HEK293 (cell line): ENCODE measurements around the gene STIM1.

Experiments used
- CTCF ChIA-PET: fragments of 350-600 bp; formaldehyde crosslinking; extraction: SDS; loops from one replicate; lab custom pipeline; 2021; ENCODE audit warnings: antibody characterized with exemption; lab: Yijun Ruan, JAX
- POLR2A ChIA-PET: fragments of 300-600 bp; formaldehyde crosslinking; extraction: SDS; loops from one replicate; lab custom pipeline; 2020; ENCODE audit warnings: antibody characterized with exemption, inconsistent platforms; lab: Yijun Ruan, JAX
- H3K27ac ChIP-seq: fragments of 200-500 bp; sonication (Bioruptor generic); 2 replicates; pipeline ENCODE4 v1.5.1; 2014; ENCODE audit warnings: low read depth, low read length, control low read depth, inconsistent platforms; ENCODE audit errors: extremely low read depth
- H3K36me3 ChIP-seq, 2 experiments: fragments of 200-500 bp in 1 of 2; sonication (Bioruptor generic) in 1 of 2; 1 replicate in 1 of 2; 2 replicates in 1 of 2; pipeline ENCODE4 v1.5.1; 2014 to 2017; ENCODE audit warnings: inconsistent platforms in 2 of 2, low read length in 2 of 2; ENCODE audit not compliant: control insufficient read depth in 2 of 2, insufficient read depth in 1 of 2
- H3K4me1 ChIP-seq: fragments of 200-500 bp; sonication (Bioruptor generic); 2 replicates; pipeline ENCODE4 v1.5.1; 2014; ENCODE audit warnings: mild to moderate bottlenecking, low read length, inconsistent platforms; ENCODE audit not compliant: control insufficient read depth, insufficient read depth
- H3K4me3 ChIP-seq: 2 replicates; pipeline ENCODE4 v1.5.1; 2011; ENCODE audit warnings: low read depth, mild to moderate bottlenecking, control low read depth, low read length, moderate library complexity
- H3K9me3 ChIP-seq: fragments of 200-500 bp; sonication (Bioruptor generic); 2 replicates; pipeline ENCODE4 v1.5.1; 2014; ENCODE audit warnings: low read depth, low read length, inconsistent platforms; ENCODE audit not compliant: control insufficient read depth, insufficient read depth
- FEZF1 ChIP-seq: fragments of 450-650 bp; formaldehyde crosslinking; IDR thresholded peaks from 2 replicates; pipeline ENCODE4 v1.5.1; 2016; ENCODE audit warnings: missing biosample characterization, missing genetic modification characterization
- GLIS1 ChIP-seq: fragments of 450-650 bp; formaldehyde crosslinking; IDR thresholded peaks from 2 replicates; pipeline ENCODE4 v1.5.1; 2016; ENCODE audit warnings: missing biosample characterization, missing genetic modification characterization
- KLF1 ChIP-seq: fragments of 450-650 bp; formaldehyde crosslinking; IDR thresholded peaks from 2 replicates; pipeline ENCODE4 v1.5.1; 2016; ENCODE audit warnings: missing biosample characterization, missing genetic modification characterization
- OSR2 ChIP-seq: fragments of 450-650 bp; formaldehyde crosslinking; IDR thresholded peaks from 2 replicates; pipeline ENCODE4 v1.5.1; 2016; ENCODE audit warnings: missing biosample characterization, missing genetic modification characterization
- SP7 ChIP-seq: fragments of 450-650 bp; formaldehyde crosslinking; IDR thresholded peaks from 2 replicates; pipeline ENCODE4 v1.5.1; 2016; ENCODE audit warnings: missing biosample characterization, missing genetic modification characterization
- TRIM28 ChIP-seq: IDR thresholded peaks from 2 replicates; pipeline ENCODE4 v1.6.1; 2011; ENCODE audit warnings: low read length, control low read depth, borderline replicate concordance
- ZBTB1 ChIP-seq: fragments of 450-650 bp; formaldehyde crosslinking; IDR thresholded peaks from 2 replicates; pipeline ENCODE4 v1.5.1; 2016; ENCODE audit warnings: missing biosample characterization, missing genetic modification characterization
- ZBTB17 ChIP-seq: fragments of 450-650 bp; formaldehyde crosslinking; IDR thresholded peaks from 2 replicates; pipeline ENCODE4 v1.5.1; 2016; ENCODE audit warnings: missing biosample characterization, missing genetic modification characterization
- ZBTB20 ChIP-seq: fragments of 450-650 bp; formaldehyde crosslinking; IDR thresholded peaks from 2 replicates; pipeline ENCODE4 v1.5.1; 2016; ENCODE audit warnings: missing biosample characterization, missing genetic modification characterization
- ZBTB48 ChIP-seq: fragments of 450-650 bp; formaldehyde crosslinking; IDR thresholded peaks from 2 replicates; pipeline ENCODE4 v1.5.1; 2016; ENCODE audit warnings: missing biosample characterization, missing genetic modification characterization
- ZIC2 ChIP-seq: fragments of 450-650 bp; formaldehyde crosslinking; IDR thresholded peaks from 2 replicates; pipeline ENCODE4 v1.5.1; 2016; ENCODE audit warnings: missing biosample characterization, missing genetic modification characterization
- ZNF121 ChIP-seq: fragments of 450-650 bp; formaldehyde crosslinking; IDR thresholded peaks from 2 replicates; pipeline ENCODE4 v1.5.1; 2016; ENCODE audit warnings: missing biosample characterization, missing genetic modification characterization
- ZNF214 ChIP-seq: fragments of 450-650 bp; formaldehyde crosslinking; IDR thresholded peaks from 2 replicates; pipeline ENCODE4 v1.5.1; 2017; ENCODE audit warnings: missing biosample characterization, mild to moderate bottlenecking, missing genetic modification characterization, borderline replicate concordance
- ZNF324 ChIP-seq: fragments of 450-650 bp; formaldehyde crosslinking; IDR thresholded peaks from 2 replicates; pipeline ENCODE4 v1.5.1; 2016; ENCODE audit warnings: missing biosample characterization, missing genetic modification characterization
- ZNF335 ChIP-seq: fragments of 450-650 bp; formaldehyde crosslinking; conservative IDR thresholded peaks from 2 replicates; pipeline ENCODE4 v1.5.1; 2016; ENCODE audit warnings: missing biosample characterization, missing genetic modification characterization
- ZNF341 ChIP-seq: fragments of 450-650 bp; formaldehyde crosslinking; IDR thresholded peaks from 2 replicates; pipeline ENCODE4; 2016; ENCODE audit warnings: low read depth, missing biosample characterization, missing genetic modification characterization
- ZNF600 ChIP-seq: fragments of 450-650 bp; formaldehyde crosslinking; IDR thresholded peaks from 2 replicates; pipeline ENCODE4 v1.5.1; 2016; ENCODE audit warnings: missing biosample characterization, missing genetic modification characterization
- ZNF629 ChIP-seq: fragments of 450-650 bp; formaldehyde crosslinking; IDR thresholded peaks from 2 replicates; pipeline ENCODE4 v1.5.1; 2017; ENCODE audit warnings: missing biosample characterization, missing genetic modification characterization
- TF ChIP-seq, protein P1 (sequence below): fragments of 450-650 bp; formaldehyde crosslinking; IDR thresholded peaks from 2 replicates; pipeline ENCODE4 v1.5.1; 2016; ENCODE audit warnings: missing biosample characterization, missing genetic modification characterization

The STIM1 gene

DNA sequence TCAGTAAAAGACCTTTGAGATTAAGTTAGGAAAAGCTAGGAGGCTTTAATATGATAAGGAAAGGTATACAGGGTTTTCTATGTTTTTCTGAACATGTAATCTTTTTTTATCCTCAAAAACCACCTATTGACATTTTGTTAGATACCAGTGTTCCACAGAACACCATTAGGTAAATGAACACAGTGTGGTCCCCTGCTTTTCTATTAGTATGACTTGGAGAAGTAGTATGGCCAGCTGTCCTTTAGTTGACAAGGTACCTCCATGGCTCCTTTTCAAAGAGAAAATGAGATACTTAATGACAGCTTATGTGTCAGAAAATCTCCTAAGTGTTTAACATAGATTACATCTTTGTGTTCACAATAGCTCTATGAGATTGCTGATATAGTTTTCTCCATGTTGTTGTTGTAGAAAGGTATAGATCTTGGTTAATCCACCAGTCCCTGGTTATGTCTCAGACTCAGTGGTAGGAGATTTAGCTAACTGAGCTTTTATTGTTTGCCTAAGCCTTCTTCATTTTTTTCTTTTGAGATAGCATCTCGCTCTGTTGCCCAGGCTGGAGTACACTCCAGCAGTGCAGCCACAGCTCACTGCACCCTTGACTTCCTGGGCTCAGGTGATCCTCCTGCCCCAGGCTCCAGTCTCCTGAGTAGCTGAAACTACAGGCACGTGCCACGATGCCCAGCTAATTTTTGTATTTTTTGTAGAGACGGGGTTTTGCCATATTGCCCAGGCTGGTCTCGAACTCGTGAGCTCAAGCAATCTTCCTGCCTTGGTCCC, 46.0 kb downstream of the STIM1 start:
- no peak overlapping the region for H3K4me3 ChIP-seq
- H3K27ac ChIP-seq, result no peak overlapping the region
- no peaks in the 10 kb centered on the region for H3K9me3 ChIP-seq
- POLR2A ChIA-PET, result interaction anchor here (0.6 to 1.3 kb wide), 2 partner anchors 29 to 46 kb away, joined by 3 to 4 read pairs; partner anchors contain the start of gene STIM1
- TF ChIP-seq ZNF341 (tag by site-specific recombination), result no peak
- TF ChIP-seq ZNF324 (tag by site-specific recombination), result no peak
- TF ChIP-seq, all 188 proteins: peak for 0
- CTCF ChIA-PET, result interaction anchor here (3.2 kb wide), 1 partner anchor 47 kb away, joined by 11 read pairs; the partner anchor contains the start of gene STIM1
- Histone ChIP-seq H3K36me3 (no peaks in the 10 kb centered on the region), H3K4me1 (no peaks in the 10 kb centered on the region)

DNA sequence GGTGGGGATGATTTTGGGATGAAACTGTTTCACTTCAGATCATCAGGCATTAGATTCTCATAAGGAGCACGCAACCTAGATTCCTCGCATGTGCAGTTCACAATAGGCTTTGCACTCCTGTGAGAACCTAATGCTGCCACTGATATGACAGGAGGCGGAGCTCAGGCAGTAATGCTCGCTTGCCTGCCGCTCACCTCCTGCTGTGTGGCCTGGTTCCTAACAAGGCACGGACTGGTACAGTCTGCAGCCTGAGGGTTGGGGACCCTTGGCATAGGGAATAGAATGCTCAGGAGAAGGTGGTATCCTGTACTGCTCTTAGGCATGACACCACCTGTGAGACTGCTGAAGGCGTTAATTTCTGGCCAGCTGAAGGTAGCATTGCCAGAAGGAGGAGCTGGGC, 47.0 kb downstream of the STIM1 start:
- no peaks in the 10 kb centered on the region for H3K9me3 ChIP-seq
- no peaks in the 10 kb centered on the region for H3K4me1 ChIP-seq
- H3K4me3 ChIP-seq, result no peak overlapping the region
- H3K36me3 ChIP-seq, result no peaks in the 10 kb centered on the region
- no peak overlapping the region for H3K27ac ChIP-seq
- TF ChIP-seq OSR2 (peak; percentile 26; the same call in 1 of the 2 replicates), ZIC2 (tag by site-specific recombination) (0 out of 2 replicates have a peak, but pooled peaks have one; percentile 20), ZNF214 (tag by site-specific recombination) (no peak), GLIS1 (tag by site-specific recombination) (0 out of 2 replicates have a peak, but pooled peaks have one; percentile 29), FEZF1 (tag by site-specific recombination) (peak; percentile 58; the same call in 1 of the 2 replicates), ZNF629 (tag by site-specific recombination) (no peak), TRIM28 (peak; percentile 82; the same call in 1 of the 2 replicates), ZBTB17 (peak; percentile 73), ZNF600 (tag by site-specific recombination) (peak; percentile 96), SP7 (peak; percentile 29; the same call in 1 of the 2 replicates)
- TF ChIP-seq, all 188 proteins: peak for 8
- ChIA-PET POLR2A (interaction anchor here (1.3 kb wide), 1 partner anchor 47 kb away, joined by 3 read pairs; the partner anchor contains the start of gene STIM1), CTCF (interaction anchor here (1.2 to 3.2 kb wide), 2 partner anchors 24 to 48 kb away, joined by 6 to 11 read pairs; partner anchors contain the start of gene STIM1)

DNA sequence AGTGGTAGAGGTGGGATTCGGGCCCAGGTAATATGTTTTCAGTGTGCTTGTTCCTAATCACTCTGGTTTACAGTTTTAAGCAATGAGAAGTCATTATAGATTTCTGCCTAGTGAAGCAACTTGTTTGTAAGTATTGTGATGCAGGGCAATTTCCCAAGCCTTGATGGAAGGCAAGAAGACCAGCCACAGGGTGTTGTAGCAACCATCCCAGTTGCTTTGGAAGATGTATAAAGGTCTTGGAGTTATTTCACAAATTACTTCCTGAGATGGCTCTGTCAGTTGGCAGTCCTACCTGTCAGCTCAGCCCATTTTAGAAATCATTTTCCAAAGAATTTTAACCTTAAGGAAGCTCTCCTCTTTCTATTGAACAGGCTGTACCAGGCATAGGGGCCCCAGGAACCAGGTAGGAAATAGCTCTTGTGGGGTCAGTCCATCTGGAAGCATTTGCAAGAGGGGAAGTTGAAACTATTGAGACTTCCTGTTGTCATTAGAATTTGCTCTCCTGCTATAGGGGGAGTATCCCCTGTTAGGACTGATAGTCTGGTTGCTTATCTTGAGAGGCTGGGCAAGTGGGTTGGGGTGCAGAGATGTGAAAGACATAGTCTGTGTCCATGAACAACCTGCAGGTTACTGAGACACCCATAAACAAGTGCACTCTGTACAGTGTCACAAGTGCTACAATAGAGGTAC, 47.9 kb downstream of the STIM1 start:
- CTCF ChIA-PET, result interaction anchor here (1.2 to 3.2 kb wide), 2 partner anchors 25 to 49 kb away, joined by 6 to 11 read pairs; partner anchors contain the start of gene STIM1
- H3K27ac ChIP-seq, result no peak overlapping the region

DNA sequence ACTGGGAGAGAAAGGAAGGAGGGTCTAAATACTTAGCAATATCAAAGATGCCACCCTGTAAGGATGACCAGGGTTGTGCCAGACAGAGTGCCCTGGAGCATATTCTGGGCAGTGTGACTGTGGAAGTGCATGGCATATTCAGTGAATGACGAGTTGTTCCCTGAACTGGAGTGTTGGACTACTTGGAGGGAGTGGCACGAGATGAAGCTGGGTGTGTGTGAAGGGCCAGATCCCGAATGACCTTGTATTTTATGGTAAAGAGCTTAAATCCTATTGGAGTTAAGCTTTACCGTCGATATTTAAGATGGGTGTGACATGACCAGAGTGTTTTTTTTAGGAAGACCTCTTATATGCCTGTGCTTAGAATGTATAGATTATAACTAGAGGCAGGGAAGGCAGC, 48.8 kb downstream of the STIM1 start:
- Histone ChIP-seq H3K36me3 (no peaks in the 10 kb centered on the region), H3K9me3 (no peaks in the 10 kb centered on the region), H3K4me3 (no peak overlapping the region), H3K27ac (no peak overlapping the region), H3K4me1 (no peaks in the 10 kb centered on the region)
- CTCF ChIA-PET, result interaction anchor here (3.2 kb wide), 1 partner anchor 49 kb away, joined by 11 read pairs; the partner anchor contains the start of gene STIM1
- POLR2A ChIA-PET, result no interaction called here
- TF ChIP-seq ZBTB48 (tag by site-specific recombination) (no peak), ZNF121 (no peak), KLF1 (peak; percentile 85), ZNF335 (no peak)
- TF ChIP-seq, protein P1, sequence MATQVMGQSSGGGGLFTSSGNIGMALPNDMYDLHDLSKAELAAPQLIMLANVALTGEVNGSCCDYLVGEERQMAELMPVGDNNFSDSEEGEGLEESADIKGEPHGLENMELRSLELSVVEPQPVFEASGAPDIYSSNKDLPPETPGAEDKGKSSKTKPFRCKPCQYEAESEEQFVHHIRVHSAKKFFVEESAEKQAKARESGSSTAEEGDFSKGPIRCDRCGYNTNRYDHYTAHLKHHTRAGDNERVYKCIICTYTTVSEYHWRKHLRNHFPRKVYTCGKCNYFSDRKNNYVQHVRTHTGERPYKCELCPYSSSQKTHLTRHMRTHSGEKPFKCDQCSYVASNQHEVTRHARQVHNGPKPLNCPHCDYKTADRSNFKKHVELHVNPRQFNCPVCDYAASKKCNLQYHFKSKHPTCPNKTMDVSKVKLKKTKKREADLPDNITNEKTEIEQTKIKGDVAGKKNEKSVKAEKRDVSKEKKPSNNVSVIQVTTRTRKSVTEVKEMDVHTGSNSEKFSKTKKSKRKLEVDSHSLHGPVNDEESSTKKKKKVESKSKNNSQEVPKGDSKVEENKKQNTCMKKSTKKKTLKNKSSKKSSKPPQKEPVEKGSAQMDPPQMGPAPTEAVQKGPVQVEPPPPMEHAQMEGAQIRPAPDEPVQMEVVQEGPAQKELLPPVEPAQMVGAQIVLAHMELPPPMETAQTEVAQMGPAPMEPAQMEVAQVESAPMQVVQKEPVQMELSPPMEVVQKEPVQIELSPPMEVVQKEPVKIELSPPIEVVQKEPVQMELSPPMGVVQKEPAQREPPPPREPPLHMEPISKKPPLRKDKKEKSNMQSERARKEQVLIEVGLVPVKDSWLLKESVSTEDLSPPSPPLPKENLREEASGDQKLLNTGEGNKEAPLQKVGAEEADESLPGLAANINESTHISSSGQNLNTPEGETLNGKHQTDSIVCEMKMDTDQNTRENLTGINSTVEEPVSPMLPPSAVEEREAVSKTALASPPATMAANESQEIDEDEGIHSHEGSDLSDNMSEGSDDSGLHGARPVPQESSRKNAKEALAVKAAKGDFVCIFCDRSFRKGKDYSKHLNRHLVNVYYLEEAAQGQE, result no peak

More for the DNA sequence above, 47.9 kb downstream of the STIM1 start:
- TF ChIP-seq ZBTB1 (tag by site-specific recombination), result no peak
- TF ChIP-seq ZBTB20 (tag by site-specific recombination), result peak; percentile 59
- Histone ChIP-seq H3K9me3 (no peaks in the 10 kb centered on the region), H3K4me1 (no peaks in the 10 kb centered on the region), H3K4me3 (no peak overlapping the region), H3K36me3 (no peaks in the 10 kb centered on the region)
- POLR2A ChIA-PET, result no interaction called here
